Measurements from ENCODE around the gene SEC14L6.
"Not testable (repeated sequence)": the region's sequence is repeated elsewhere in the genome, so short reads cannot be mapped to it uniquely, and the experiment has no call there.

The SEC14L6 gene

GRCh38 chr22:30546616-30547015 lies at the start of gene SEC14L6:
SEC14L6 (minus strand) TSS chr22:30546741; CDS start chr22:30546682, 59 bp downstream.
- DNase-seq: no peak

GRCh38 chr22:30596199-30596598 lies 49.7 kb upstream of the SEC14L6 start:
- no peak for DNase-seq

GRCh38 chr22:30592360-30592713 lies 45.8 kb upstream of the SEC14L6 start:
- DNase-seq: not testable (repeated sequence)

- DNase-seq: peak; percentile 97 to 99
These were observed 45.2 kb upstream of the SEC14L6 start, which contains the start of gene PES1 for GRCh38 chr22:30591588-30592359. PES1 (minus strand) TSS chr22:30591910; CDS start chr22:30591833, 77 bp downstream.

- no peak for DNase-seq
These were observed 44.6 kb upstream of the SEC14L6 start for GRCh38 chr22:30591191-30591587.

GRCh38 chr22:30586414-30586813 lies 39.9 kb upstream of the SEC14L6 start:
- DNase-seq: no peak

GRCh38 chr22:30584441-30584840 lies 37.9 kb upstream of the SEC14L6 start:
- DNase-seq: no peak

- no peak for DNase-seq
These were observed 36.4 kb upstream of the SEC14L6 start for GRCh38 chr22:30582788-30583545.

- no peak for DNase-seq
These were observed 35.5 kb upstream of the SEC14L6 start for GRCh38 chr22:30582051-30582450.

- DNase-seq: no peak
These were observed 34.4 kb upstream of the SEC14L6 start for GRCh38 chr22:30580896-30581295.

GRCh38 chr22:30578481-30578880 lies 31.9 kb upstream of the SEC14L6 start:
- no peak for DNase-seq

GRCh38 chr22:30575859-30576258 lies 29.3 kb upstream of the SEC14L6 start:
- no peak for DNase-seq

- peak in 1 of 2 experiments; percentile 47 for DNase-seq
These were observed 28.6 kb upstream of the SEC14L6 start for GRCh38 chr22:30574997-30575671.

GRCh38 chr22:30574095-30574981 lies 27.8 kb upstream of the SEC14L6 start, which contains the start of gene GAL3ST1:
GAL3ST1 (minus strand) TSS chr22:30574665; CDS start chr22:30557392, 17,273 bp downstream.
- peak; percentile 45 to 81 for DNase-seq

GRCh38 chr22:30573594-30574094 lies 27.1 kb upstream of the SEC14L6 start:
- DNase-seq: peak; percentile 45 to 82

- peak in 1 of 2 experiments; percentile 44 for DNase-seq
These were observed 26.5 kb upstream of the SEC14L6 start for GRCh38 chr22:30572840-30573593.

- no peak for DNase-seq
These were observed 25.7 kb upstream of the SEC14L6 start for GRCh38 chr22:30572210-30572609.

- no peak for DNase-seq
These were observed 23.2 kb upstream of the SEC14L6 start for GRCh38 chr22:30569674-30570202.

GRCh38 chr22:30568137-30568805 lies 21.7 kb upstream of the SEC14L6 start:
- no peak for DNase-seq

- not testable (repeated sequence) for DNase-seq
These were observed 20.7 kb upstream of the SEC14L6 start for GRCh38 chr22:30567277-30567676.

Data from NCI-H526 (cell line).